Esophagus squamous epithelium (tissue), 4 donors: Measurements from ENCODE around the gene RECK.

Experiments
- CTCF ChIP-seq, 6 experiments: fragments of 450-650 bp in 4 of 6; fragments of 200-600 bp in 2 of 6; sonication (generic) in 2 of 6; IDR thresholded peaks; one replicate each; pipeline ENCODE4 v1.5.1; 2016 to 2019; ENCODE audit warnings: antibody characterized with exemption in 6 of 6, mild to moderate bottlenecking in 4 of 6, moderate library complexity in 4 of 6
- POLR2A ChIP-seq, 4 donors: fragments of 450-650 bp; IDR thresholded peaks; one replicate each; pipeline ENCODE4 v1.6.1; 2017; ENCODE audit warnings: antibody characterized with exemption in 4 of 4, mild to moderate bottlenecking in 4 of 4, moderate library complexity in 3 of 4

- TF ChIP-seq CTCF (IDR thresholded peaks at IDR 0.05), result no peak
- TF ChIP-seq POLR2A (IDR thresholded peaks at IDR 0.05), result no peak
Observed at GRCh38 chr9:36163786-36164170, 127.1 kb downstream of the RECK start.
